Measurements from ENCODE around the gene CCDC197. TPM values are rescaled to one million over a fixed set of nuclear protein-coding genes. Genes with fewer than 3 reads are reported as not detected.

Gene CCDC197
- not detected in 2 replicates for total RNA-seq (ENCODE audit: low replicate concordance)

DNA sequence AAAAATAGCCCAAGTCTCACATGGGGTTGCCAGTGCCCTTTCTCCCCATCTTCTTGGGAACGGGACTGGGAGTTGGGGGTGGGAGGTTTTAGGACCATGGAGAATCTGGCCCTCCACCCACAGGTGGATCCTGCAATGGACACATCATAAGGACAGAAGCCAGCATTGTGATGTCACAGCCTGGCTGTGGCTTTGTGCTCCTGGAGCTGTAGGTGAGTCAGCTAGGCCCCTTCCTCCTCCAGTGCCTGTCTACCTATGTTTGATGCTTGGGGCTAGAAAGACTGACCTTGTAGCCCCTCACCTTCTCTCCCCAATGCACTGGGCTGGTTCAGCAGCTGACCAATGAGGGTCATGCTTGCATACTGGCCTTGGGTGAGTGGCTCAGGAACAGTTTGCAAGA lies at the start of gene CCDC197:
TSS of gene CCDC197 (plus strand) at position 220 of the 400 bp plus-strand sequence. CDS start 831 bp downstream, outside the sequence.

DNA sequence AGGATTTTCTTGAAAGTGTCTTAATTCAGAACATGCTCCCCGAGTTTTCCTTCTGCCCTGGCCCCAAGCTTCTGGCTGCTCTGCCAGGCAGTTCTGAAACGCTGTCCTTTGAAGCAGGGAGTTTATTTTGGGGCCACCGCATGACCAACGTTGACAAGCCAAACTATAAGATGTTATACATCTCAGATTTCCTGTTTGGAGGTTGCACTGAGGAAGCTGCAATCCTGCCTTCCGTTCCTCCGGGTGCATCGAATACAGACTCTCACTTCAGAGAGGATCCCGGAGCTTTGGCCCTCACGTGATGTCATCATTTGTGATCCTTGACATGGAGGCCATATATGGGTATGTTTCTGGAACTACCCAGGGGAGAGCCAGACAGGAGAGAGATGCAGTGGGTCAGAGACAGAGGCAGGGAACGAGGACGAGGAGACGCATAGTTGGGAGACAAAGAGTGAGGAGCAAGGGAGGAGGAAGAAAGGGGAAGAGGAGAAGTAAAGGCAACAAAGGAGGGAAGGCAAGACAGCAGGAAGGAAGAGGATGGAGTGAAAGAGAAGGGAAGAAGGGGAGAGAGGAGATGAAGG lies 20.5 kb upstream of the CCDC197 start, which contains the start of gene ASB2:
TSS of gene ASB2 (minus strand) at position 94 of the 581 bp plus-strand sequence. CDS start 12,031 bp downstream, outside the sequence.

DNA sequence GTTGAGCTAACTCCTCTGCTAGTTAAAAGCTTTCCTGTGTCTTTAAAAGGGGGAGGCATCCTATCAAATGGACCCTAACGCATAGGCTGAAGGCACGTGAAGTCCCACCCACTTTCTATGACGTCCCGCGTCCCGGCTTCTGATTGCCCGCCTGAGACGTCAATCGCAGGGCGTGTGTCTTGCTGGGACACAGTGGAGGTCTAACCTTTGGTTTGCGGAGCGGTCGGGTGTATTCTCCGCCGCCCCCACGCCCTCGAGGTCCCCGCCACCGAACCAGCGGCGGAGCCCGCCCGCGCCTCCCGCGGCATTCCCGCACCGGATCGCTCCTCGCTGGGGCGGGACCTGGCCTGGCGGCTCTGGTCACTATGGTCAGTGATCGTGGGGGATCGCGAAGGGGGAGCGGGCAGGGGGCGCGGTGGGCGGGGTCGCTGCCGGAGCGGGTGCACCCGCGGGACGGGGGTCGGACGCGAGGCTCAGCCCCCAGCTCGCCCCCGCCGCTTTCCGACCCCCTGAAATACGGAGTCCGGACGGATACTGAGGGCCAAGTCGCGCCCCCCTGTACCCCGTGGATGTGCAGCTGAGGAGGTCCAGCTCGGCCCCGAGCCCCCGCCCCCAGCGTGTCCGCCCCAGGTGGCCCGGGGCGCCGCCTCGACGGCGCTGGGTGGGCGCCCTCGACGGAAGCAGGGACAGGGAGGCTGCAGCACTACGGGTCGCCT lies 29.2 kb downstream of the CCDC197 start, which contains the start of gene OTUB2:
TSS of gene OTUB2 (plus strand) at position 168 of the 716 bp plus-strand sequence. CDS start at position 366, 198 bp downstream.

Other genes with a start within 250 kb of the CCDC197 start
- gene PRIMA1, start 208.8 kb upstream of the CCDC197 start, total RNA-seq (ENCODE audit: low replicate concordance) = not detected in 2 replicates
- gene FAM181A, start 70.0 kb upstream of the CCDC197 start, total RNA-seq (ENCODE audit: low replicate concordance) = not detected in 2 replicates
- 0.23 and 0.35 TPM in 2 replicates for gene ASB2, start 20.7 kb upstream of the CCDC197 start, total RNA-seq (ENCODE audit: low replicate concordance)
- 1.3 and 1.5 TPM in 2 replicates for gene OTUB2, start 29.0 kb downstream of the CCDC197 start, total RNA-seq (ENCODE audit: low replicate concordance)
- gene DDX24, start 83.9 kb downstream of the CCDC197 start, total RNA-seq (ENCODE audit: low replicate concordance) = 97.5 and 98.4 TPM in 2 replicates
- gene IFI27L1, start 84.0 kb downstream of the CCDC197 start, total RNA-seq (ENCODE audit: low replicate concordance) = 17.4 and 40.3 TPM in 2 replicates
- gene IFI27, start 113.4 kb downstream of the CCDC197 start, total RNA-seq (ENCODE audit: low replicate concordance) = 30.8 and 34.5 TPM in 2 replicates
- gene IFI27L2, start 132.3 kb downstream of the CCDC197 start, total RNA-seq (ENCODE audit: low replicate concordance) = 184 and 406 TPM in 2 replicates
- 1.8 and 10.4 TPM in 2 replicates for gene PPP4R4, start 177.0 kb downstream of the CCDC197 start, total RNA-seq (ENCODE audit: low replicate concordance)

All from smooth muscle cell of the coronary artery (primary cell).